Measurements from ENCODE around the gene WASHC2A. TPM values are rescaled to one million over a fixed set of nuclear protein-coding genes. Genes with fewer than 3 reads are reported as not detected.
A peak's percentile ranks its signal among the peaks of the same experiment; 100 is the strongest.
"Not testable (repeated sequence)": the region's sequence is repeated elsewhere in the genome, so short reads cannot be mapped to it uniquely, and the experiment has no call there.

Gene WASHC2A
- polyA plus RNA-seq (ENCODE audit: insufficient read length in 4 of 4): 10 to 100 TPM; 46.0 to 83.0 (median 71.9) TPM

GRCh38 chr10:50067546-50068351 lies at the start of gene WASHC2A:
TSS of gene WASHC2A (plus strand) at chr10:50067954. CDS start at chr10:50068006, 52 bp downstream.
- DNase-seq (ENCODE audit: low read depth in 4 of 4, low spot score in 3 of 4): peak; percentile 14 to 59 (median 40)

GRCh38 chr10:50019279-50019678 lies 48.5 kb upstream of the WASHC2A start:
- not testable (repeated sequence) for DNase-seq (ENCODE audit: low read depth in 4 of 4, low spot score in 3 of 4)

- DNase-seq (ENCODE audit: low read depth in 4 of 4, low spot score in 3 of 4): not testable (repeated sequence)
Observed at GRCh38 chr10:50020451-50021024, 47.2 kb upstream of the WASHC2A start.

- no peak for DNase-seq (ENCODE audit: low read depth in 4 of 4, low spot score in 3 of 4)
Observed at GRCh38 chr10:50021646-50022045, 46.1 kb upstream of the WASHC2A start.

GRCh38 chr10:50024716-50025383 lies 42.9 kb upstream of the WASHC2A start:
- DNase-seq (ENCODE audit: low read depth in 4 of 4, low spot score in 3 of 4): not testable (repeated sequence)

- DNase-seq (ENCODE audit: low read depth in 4 of 4, low spot score in 3 of 4): no peak
Observed at GRCh38 chr10:50025627-50026026, 42.1 kb upstream of the WASHC2A start.

- no peak for DNase-seq (ENCODE audit: low read depth in 4 of 4, low spot score in 3 of 4)
Observed at GRCh38 chr10:50027195-50027594, 40.6 kb upstream of the WASHC2A start.

GRCh38 chr10:50033481-50033880 lies 34.3 kb upstream of the WASHC2A start:
- no peak for DNase-seq (ENCODE audit: low read depth in 4 of 4, low spot score in 3 of 4)

- DNase-seq (ENCODE audit: low read depth in 4 of 4, low spot score in 3 of 4): not testable (repeated sequence)
Observed at GRCh38 chr10:50035337-50035736, 32.4 kb upstream of the WASHC2A start.

- no peak for DNase-seq (ENCODE audit: low read depth in 4 of 4, low spot score in 3 of 4)
Observed at GRCh38 chr10:50044941-50045664, 22.7 kb upstream of the WASHC2A start.

- DNase-seq (ENCODE audit: low read depth in 4 of 4, low spot score in 3 of 4): not testable (repeated sequence)
Observed at GRCh38 chr10:50046457-50046856, 21.3 kb upstream of the WASHC2A start.

GRCh38 chr10:50047594-50047993 lies 20.2 kb upstream of the WASHC2A start:
- DNase-seq (ENCODE audit: low read depth in 4 of 4, low spot score in 3 of 4): not testable (repeated sequence)

GRCh38 chr10:50051995-50052660 lies 15.6 kb upstream of the WASHC2A start:
- DNase-seq (ENCODE audit: low read depth in 4 of 4, low spot score in 3 of 4): not testable (repeated sequence)

- DNase-seq (ENCODE audit: low read depth in 4 of 4, low spot score in 3 of 4): not testable (repeated sequence)
Observed at GRCh38 chr10:50052778-50053376, 14.9 kb upstream of the WASHC2A start.

GRCh38 chr10:50055494-50056292 lies 12.1 kb upstream of the WASHC2A start:
- not testable (repeated sequence) for DNase-seq (ENCODE audit: low read depth in 4 of 4, low spot score in 3 of 4)

GRCh38 chr10:50056654-50057053 lies 11.1 kb upstream of the WASHC2A start:
- DNase-seq (ENCODE audit: low read depth in 4 of 4, low spot score in 3 of 4): not testable (repeated sequence)

GRCh38 chr10:50058727-50059126 lies 9.0 kb upstream of the WASHC2A start:
- DNase-seq (ENCODE audit: low read depth in 4 of 4, low spot score in 3 of 4): not testable (repeated sequence)

GRCh38 chr10:50059946-50060345 lies 7.8 kb upstream of the WASHC2A start:
- DNase-seq (ENCODE audit: low read depth in 4 of 4, low spot score in 3 of 4): not testable (repeated sequence)

GRCh38 chr10:50061548-50061947 lies 6.2 kb upstream of the WASHC2A start:
- not testable (repeated sequence) for DNase-seq (ENCODE audit: low read depth in 4 of 4, low spot score in 3 of 4)

Data from left renal pelvis (tissue), 4 donors.